ENCODE data around the gene DPF1.

DNA sequence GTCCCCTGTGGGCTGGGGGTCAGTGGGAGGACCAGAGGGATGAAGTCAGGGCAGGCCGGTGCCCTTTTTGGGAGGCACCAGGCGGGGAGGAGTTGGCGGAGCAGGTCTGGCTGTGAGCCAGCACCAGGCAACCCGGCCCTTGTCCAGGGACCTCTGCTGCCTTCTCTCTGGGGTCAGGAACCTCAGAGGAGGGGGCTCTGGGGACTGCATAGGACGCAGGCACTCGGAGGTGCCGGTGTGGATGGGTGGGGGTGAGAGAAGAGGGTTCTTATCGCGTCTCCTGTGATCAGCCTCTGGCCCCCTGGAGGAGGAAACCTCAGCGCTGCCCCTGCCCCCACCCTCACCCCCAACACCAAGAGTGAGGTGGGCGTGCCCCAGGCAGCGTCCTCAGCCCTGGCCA, 16.5 kb downstream of the DPF1 start:
- TF ChIP-seq, protein P1, sequence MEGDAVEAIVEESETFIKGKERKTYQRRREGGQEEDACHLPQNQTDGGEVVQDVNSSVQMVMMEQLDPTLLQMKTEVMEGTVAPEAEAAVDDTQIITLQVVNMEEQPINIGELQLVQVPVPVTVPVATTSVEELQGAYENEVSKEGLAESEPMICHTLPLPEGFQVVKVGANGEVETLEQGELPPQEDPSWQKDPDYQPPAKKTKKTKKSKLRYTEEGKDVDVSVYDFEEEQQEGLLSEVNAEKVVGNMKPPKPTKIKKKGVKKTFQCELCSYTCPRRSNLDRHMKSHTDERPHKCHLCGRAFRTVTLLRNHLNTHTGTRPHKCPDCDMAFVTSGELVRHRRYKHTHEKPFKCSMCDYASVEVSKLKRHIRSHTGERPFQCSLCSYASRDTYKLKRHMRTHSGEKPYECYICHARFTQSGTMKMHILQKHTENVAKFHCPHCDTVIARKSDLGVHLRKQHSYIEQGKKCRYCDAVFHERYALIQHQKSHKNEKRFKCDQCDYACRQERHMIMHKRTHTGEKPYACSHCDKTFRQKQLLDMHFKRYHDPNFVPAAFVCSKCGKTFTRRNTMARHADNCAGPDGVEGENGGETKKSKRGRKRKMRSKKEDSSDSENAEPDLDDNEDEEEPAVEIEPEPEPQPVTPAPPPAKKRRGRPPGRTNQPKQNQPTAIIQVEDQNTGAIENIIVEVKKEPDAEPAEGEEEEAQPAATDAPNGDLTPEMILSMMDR (IDR thresholded peaks at IDR 0.05; ENCODE audit: insufficient read depth, low read length): no peak
- TF ChIP-seq POLR2AphosphoS5 (IDR thresholded peaks at IDR 0.05; ENCODE audit: low read depth) (no peak), SPI1 (IDR thresholded peaks at IDR 0.05; ENCODE audit: borderline replicate concordance, low read depth) (no peak)

Measured in HL-60 (cell line).